DMS79 (cell line): Measurements from ENCODE around the gene SEC24C.

Source experiments
- DNase-seq: peaks from one replicate; lab custom pipeline; 2025; lab: John Stamatoyannopoulos, UW

The SEC24C gene

GRCh38 chr10:73810735-73811465 lies 66.7 kb downstream of the SEC24C start:
- DNase-seq = no peak

GRCh38 chr10:73812657-73813056 lies 68.5 kb downstream of the SEC24C start:
- DNase-seq = no peak

GRCh38 chr10:73813333-73813732 lies 69.2 kb downstream of the SEC24C start:
- no peak for DNase-seq

- no peak for DNase-seq
Measured at GRCh38 chr10:73814276-73814895, 70.2 kb downstream of the SEC24C start.

DNA sequence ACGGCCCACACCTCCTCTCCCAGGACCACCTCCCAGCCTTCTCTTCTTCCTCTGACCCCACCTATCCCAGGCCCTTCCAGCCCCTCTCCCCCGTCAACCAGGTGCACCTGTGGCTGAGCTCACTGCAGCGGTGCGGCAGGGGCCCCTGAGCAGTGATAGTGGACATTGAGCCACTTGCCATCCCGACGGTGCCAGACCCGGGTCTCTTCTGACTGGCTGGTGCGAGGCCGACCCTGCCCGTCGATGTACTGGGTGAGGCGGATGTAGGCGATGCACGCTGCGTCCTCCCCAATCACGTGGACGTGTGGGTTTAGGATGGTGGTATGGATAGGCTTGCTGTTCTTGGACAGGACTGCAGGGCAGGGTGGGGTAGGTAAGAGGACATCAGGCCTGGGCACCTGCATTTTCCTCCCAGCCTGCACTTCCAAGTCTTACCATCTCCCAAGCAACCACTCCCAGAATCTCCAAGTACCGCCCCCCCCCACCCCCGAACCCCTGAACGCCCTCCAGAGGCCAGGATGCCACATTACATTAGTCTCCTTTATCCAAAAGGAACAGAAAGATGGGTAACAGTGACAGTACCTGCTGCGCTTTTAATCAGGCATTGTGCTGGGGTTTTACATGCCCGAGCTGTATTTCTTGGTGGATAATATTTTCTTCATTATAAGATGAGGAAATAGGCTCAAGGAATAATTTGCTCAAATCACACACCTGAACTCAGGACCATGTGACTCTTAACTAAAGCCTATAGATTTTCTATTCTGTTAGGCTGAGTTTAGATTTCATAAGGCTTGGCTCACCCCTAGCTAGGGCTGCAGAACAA lies 70.9 kb downstream of the SEC24C start:
- DNase-seq = no peak

DNA sequence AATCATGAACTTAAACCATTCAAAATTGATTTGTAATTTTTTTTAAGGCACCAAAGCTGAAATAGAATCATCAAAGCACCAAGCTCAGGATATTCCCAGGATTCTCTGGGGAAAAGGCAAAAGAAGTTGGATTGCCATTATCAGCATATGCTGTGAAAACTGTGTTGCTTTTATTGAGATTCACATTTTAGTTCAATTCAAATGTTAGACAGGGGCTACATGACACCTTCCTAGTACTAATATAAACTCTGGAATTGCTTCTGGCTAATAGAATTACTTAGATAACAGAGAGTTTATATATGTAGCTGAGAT lies 71.5 kb downstream of the SEC24C start:
- DNase-seq = no peak

GRCh38 chr10:73816917-73817729 lies 73.0 kb downstream of the SEC24C start:
- no peak for DNase-seq

GRCh38 chr10:73817826-73818225 lies 73.7 kb downstream of the SEC24C start:
- DNase-seq = no peak

GRCh38 chr10:73818402-73818801 lies 74.2 kb downstream of the SEC24C start:
- DNase-seq = no peak

DNA sequence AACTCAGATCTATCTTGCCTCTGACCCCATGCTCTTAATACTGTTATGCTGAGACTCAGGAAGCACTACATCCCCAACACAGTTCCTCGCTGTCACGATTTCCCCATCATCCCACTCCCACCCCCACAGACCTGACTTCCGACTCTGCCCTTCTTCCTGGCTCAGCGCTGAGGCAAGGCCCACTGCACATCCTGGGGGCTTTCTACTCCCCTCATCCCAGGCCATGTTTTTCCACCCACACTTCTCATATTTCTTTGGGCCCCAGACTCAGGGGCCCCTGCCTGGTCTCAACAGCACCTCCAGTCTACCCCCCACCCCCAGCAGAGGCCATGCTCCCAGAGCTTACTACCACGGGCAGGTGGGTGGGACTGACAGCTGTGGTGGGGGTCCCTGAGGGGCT lies 74.9 kb downstream of the SEC24C start:
- DNase-seq = no peak

DNA sequence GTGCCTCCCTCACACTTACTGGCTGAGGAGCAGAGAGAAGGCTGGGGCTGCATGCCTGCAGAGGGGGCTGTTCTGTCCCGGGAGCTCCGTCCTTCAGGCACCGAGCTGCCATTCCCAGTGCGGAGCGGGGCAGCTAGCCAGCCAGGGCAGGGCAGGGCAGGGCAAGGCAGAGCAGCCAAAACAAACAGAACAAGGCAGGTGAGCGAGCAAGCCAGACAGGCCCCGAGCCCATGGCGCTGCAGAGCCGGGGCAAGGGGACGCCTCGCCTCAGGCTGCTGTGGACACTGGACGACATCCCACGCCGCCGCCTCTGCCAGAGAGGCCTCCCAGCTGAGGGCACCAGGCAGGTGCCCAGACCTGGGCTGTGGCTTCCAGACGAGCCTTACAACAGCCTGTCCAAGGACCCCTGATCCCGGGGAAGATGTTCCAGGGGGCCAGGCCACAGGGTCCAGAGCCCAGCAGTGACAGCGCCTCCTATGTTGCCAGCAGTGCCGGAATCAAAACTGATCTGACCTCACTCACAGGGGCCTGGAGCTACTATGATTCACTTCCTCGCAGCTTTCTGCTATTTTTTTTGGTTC lies 75.4 kb downstream of the SEC24C start:
- DNase-seq = no peak
